Measurements from ENCODE around the gene ERCC5.

GRCh38 chr13:102915393-102915930 is 69.6 kb downstream of the ERCC5 start:
- no peak for TF ChIP-seq POLR2A (IDR thresholded peaks at IDR 0.05)
- TF ChIP-seq CTCF (IDR thresholded peaks at IDR 0.05 in 8 of 11, conservative IDR thresholded peaks at IDR 0.05 in 3 of 11) = no peak
- no peak for TF ChIP-seq POLR2AphosphoS5 (IDR thresholded peaks at IDR 0.05)

Data from spleen (tissue), 7 donors.